K562 (cell line): ENCODE data around the gene PPP1R16B. TPM values are rescaled to one million over a fixed set of nuclear protein-coding genes. Genes with fewer than 3 reads are reported as not detected.

ENCODE experiments used
- ATAC-seq: fragments of 200-7000 bp; cut with Tn5 transposase; 3 replicates; pipeline ENCODE4 v1.9.1; 2020; ENCODE audit warnings: moderate library complexity
- BruUV-seq: library from RNA; stranded (reverse); fragments of 400-500 nt; replicated peaks from 2 replicates; lab custom pipeline; 2021; lab: Mats Ljungman, UMichigan
- CTCF ChIA-PET: fragments of 300-600 bp; formaldehyde crosslinking; extraction: SDS; loops from one replicate; lab custom pipeline; 2021; ENCODE audit warnings: low intra/inter-chr PET ratio; lab: Yijun Ruan, JAX
- POLR2A ChIA-PET: fragments of 300-600, 350-650 bp; sonication (Branson Sonifier 250); formaldehyde crosslinking; extraction: SDS; loops from one replicate; lab custom pipeline; 2021; ENCODE audit warnings: antibody characterized with exemption, inconsistent platforms; lab: Yijun Ruan, JAX
- DNase-seq, 4 experiments: peaks; one replicate each; pipeline versions ENCODE4 v3.0.0 to v3.0.0-alpha.2; 2011 to 2018; ENCODE audit warnings: low spot score in 3 of 4, mixed read lengths in 3 of 4; ENCODE audit errors: extremely low read depth in 1 of 4
- FAIRE-seq: peaks from 2 replicates; lab custom pipeline; 2011; peaks lifted over from hg19 to GRCh38; lab: Jason Lieb, UNC
- H2AFZ ChIP-seq: 2 replicates; pipeline ENCODE4 v1.6.0; 2011; ENCODE audit warnings: low read depth, low read length, control low read depth, inconsistent platforms
- H3K27ac ChIP-seq: fragments of 200-600 bp; 3 replicates; pipeline ENCODE4 v1.8.0; 2011; ENCODE audit warnings: low read depth, mild to moderate bottlenecking, control low read depth, inconsistent platforms, low read length, moderate library complexity, mixed read lengths; ENCODE audit errors: extremely low read depth
- H3K27me3 ChIP-seq, 2 experiments: fragments of 300-600 bp in 1 of 2; 2 replicates in 1 of 2; 3 replicates in 1 of 2; pipeline versions ENCODE4 v1.6.0 to v1.8.0; 2011; ENCODE audit warnings: inconsistent platforms in 2 of 2, low read length in 2 of 2, mild to moderate bottlenecking in 1 of 2, mixed read lengths in 1 of 2, moderate library complexity in 1 of 2; ENCODE audit not compliant: control insufficient read depth in 2 of 2, insufficient read depth in 2 of 2
- H3K36me3 ChIP-seq: fragments of 300-600 bp; 3 replicates; pipeline ENCODE4 v1.8.0; 2011; ENCODE audit warnings: mild to moderate bottlenecking, low read length, inconsistent platforms; ENCODE audit not compliant: control insufficient read depth, insufficient read depth
- H3K4me1 ChIP-seq, 2 experiments: fragments of 200-600 bp in 1 of 2; replicated peaks in 1 of 2; 2 replicates in 1 of 2; 3 replicates in 1 of 2; pipeline versions ENCODE4 v1.5.1 to v1.8.0; 2011; ENCODE audit warnings: inconsistent platforms in 2 of 2, low read length in 2 of 2, mild to moderate bottlenecking in 1 of 2, mixed read lengths in 1 of 2, moderate library complexity in 1 of 2; ENCODE audit not compliant: control insufficient read depth in 2 of 2, insufficient read depth in 2 of 2
- H3K4me2 ChIP-seq: 2 replicates; pipeline ENCODE4 v1.6.1; 2011; ENCODE audit warnings: low read length, control low read depth, inconsistent platforms, mixed read lengths; ENCODE audit not compliant: insufficient read depth
- H3K4me3 ChIP-seq: fragments of 200-600 bp; sonication (generic), shearing (Covaris generic); 2 replicates; pipeline ENCODE4 v1.5.1; 2016; ENCODE audit warnings: control low read depth, inconsistent platforms
- H3K79me2 ChIP-seq: fragments of 200-600 bp; 3 replicates; pipeline ENCODE4 v1.8.0; 2011; ENCODE audit warnings: low read length, inconsistent platforms; ENCODE audit not compliant: control insufficient read depth, insufficient read depth
- H3K9ac ChIP-seq, 2 experiments: 2 replicates each; pipeline versions ENCODE4 v1.6.0 to v1.6.1; 2011; ENCODE audit warnings: low read depth in 2 of 2, low read length in 2 of 2, control low read depth in 1 of 2, inconsistent platforms in 1 of 2, mild to moderate bottlenecking in 1 of 2, mixed read lengths in 1 of 2; ENCODE audit not compliant: insufficient read depth in 1 of 2
- H3K9me1 ChIP-seq: one replicate; pipeline ENCODE4 v1.6.0; 2011; ENCODE audit warnings: inconsistent platforms, mild to moderate bottlenecking, low read length, moderate library complexity; ENCODE audit not compliant: control insufficient read depth, insufficient read depth
- H3K9me3 ChIP-seq: replicated peaks from 2 replicates; pipeline ENCODE4 v1.5.1; 2011; ENCODE audit warnings: low read depth, low read length, inconsistent platforms; ENCODE audit not compliant: control insufficient read depth, insufficient read depth
- H4K20me1 ChIP-seq: replicated peaks from 2 replicates; pipeline ENCODE4 v1.6.1; 2011; ENCODE audit warnings: low read length, inconsistent platforms, mixed read lengths; ENCODE audit not compliant: control insufficient read depth, insufficient read depth
- BHLHE40 ChIP-seq: IDR thresholded peaks from 2 replicates; pipeline ENCODE4 v1.6.1; 2011; ENCODE audit warnings: low read length, improper control_type of control experiment
- C11orf30 ChIP-seq: fragments of 450-650 bp; IDR thresholded peaks from 2 replicates; pipeline ENCODE4 v1.6.1; 2016; ENCODE audit warnings: low read depth, mild to moderate bottlenecking
- HMBOX1 ChIP-seq: sonication (generic); IDR thresholded peaks from 2 replicates; pipeline ENCODE4 v1.6.1; 2016
- MCM5 ChIP-seq: fragments of 450-650 bp; IDR thresholded peaks from 2 replicates; pipeline ENCODE4 v1.6.1; 2016; ENCODE audit warnings: low read depth
- MEF2A ChIP-seq: IDR thresholded peaks from 2 replicates; pipeline ENCODE4 v1.6.1; 2011; ENCODE audit warnings: low read depth, mild to moderate bottlenecking, low read length, moderate library complexity; ENCODE audit not compliant: control insufficient read depth
- OTX1 ChIP-seq: fragments of 450-650 bp; formaldehyde crosslinking; IDR thresholded peaks from 2 replicates; pipeline ENCODE4 v1.4.0; 2022; ENCODE audit warnings: mild to moderate bottlenecking
- PTRF ChIP-seq: fragments of 450-650 bp; IDR thresholded peaks from 2 replicates; pipeline ENCODE4 v1.6.1; 2016; ENCODE audit warnings: mild to moderate bottlenecking, missing genetic modification characterization, missing compliant biosample characterization
- RAD51 ChIP-seq: fragments of 450-650 bp; IDR thresholded peaks from 2 replicates; pipeline ENCODE4 v1.7.1; 2016; ENCODE audit warnings: low read depth, mild to moderate bottlenecking, borderline replicate concordance
- RBBP5 ChIP-seq: fragments of 200-600 bp; sonication (generic); IDR thresholded peaks from 2 replicates; pipeline ENCODE4 v1.6.1; 2012; ENCODE audit warnings: borderline replicate concordance, mild to moderate bottlenecking, low read length, control low read depth, inconsistent platforms; ENCODE audit not compliant: insufficient read depth, poor library complexity, severe bottlenecking
- RBM17 ChIP-seq: fragments of 200-400 bp; formaldehyde crosslinking; IDR thresholded peaks from 2 replicates; pipeline ENCODE4 v1.6.1; 2017; ENCODE audit warnings: low read depth, mild to moderate bottlenecking, low read length, borderline replicate concordance
- SIN3A ChIP-seq, 2 experiments: fragments of 150-350 bp in 1 of 2; IDR thresholded peaks; 2 replicates each; pipeline ENCODE4 v1.6.1; 2011 to 2016; ENCODE audit warnings: borderline replicate concordance in 2 of 2, low read depth in 2 of 2, low read length in 2 of 2, mild to moderate bottlenecking in 2 of 2, moderate library complexity in 2 of 2; ENCODE audit not compliant: control insufficient read depth in 1 of 2
- SNAPC5 ChIP-seq: fragments of 250-450 bp; sonication (Bioruptor Pico); IDR thresholded peaks from 2 replicates; pipeline ENCODE4 v1.8.0; 2021; ENCODE audit warnings: moderate library complexity, mild to moderate bottlenecking, inconsistent platforms
- ZBTB8A ChIP-seq: fragments of 450-650 bp; IDR thresholded peaks from 2 replicates; pipeline ENCODE4 v1.6.1; 2018; ENCODE audit warnings: mild to moderate bottlenecking, moderate library complexity; ENCODE audit not compliant: partially characterized antibody
- ZNF785 ChIP-seq: fragments of 250-450 bp; sonication (Bioruptor Pico); IDR thresholded peaks from 2 replicates; pipeline ENCODE4 v1.4.0; 2020; ENCODE audit warnings: mild to moderate bottlenecking
- WGBS: fragments of 100-300 bp; shearing (Covaris generic); methylation state at CpG from one replicate; pipeline ENCODE4 v1.1.6; 2016; ENCODE audit warnings: low coverage, mixed read lengths; ENCODE audit not compliant: insufficient coverage; ENCODE audit errors: missing lambda C conversion rate; 5-methylcytosine and 5-hydroxymethylcytosine counted together
- in situ Hi-C: fragments of 300-500 bp; cut with MboI; formaldehyde crosslinking; loops from 4 replicates; pipeline ENCODE4 v1.15.0; 2018; ENCODE audit warnings: inconsistent platforms, mixed read lengths
- intact Hi-C: fragments of 100-400 bp; cut with micrococcal nuclease; formaldehyde crosslinking; loops from 2 replicates; pipeline ENCODE4 v1.14.2; 2022
- polyA plus RNA-seq, 8 experiments: library from polyadenylated mRNA; depleted of rRNA in 4 of 8; stranded (reverse) in 5 of 8; unstranded in 3 of 8; fragments of >200 nt; fragmentation: Nextera tagmentation in 2 of 8; fragmentation: Illumina TruSeq in 1 of 8; extraction: Ambion mirVana in 2 of 8; extraction: Trizol in 1 of 8; gene quantifications; 2 replicates each; pipeline versions ENCODE4 v1.2.1 to v1.2.3, GENCODE V29; 2011 to 2014; ENCODE audit warnings: inconsistent platforms in 1 of 8, missing spikeins in 1 of 8
- total RNA-seq, 7 experiments: library from RNA; depleted of rRNA in 6 of 7; stranded (reverse); fragments of >200 nt in 6 of 7; fragmentation: Illumina TruSeq in 2 of 7; extraction: Trizol in 2 of 7; gene quantifications; 2 replicates each; pipeline versions ENCODE4 v1.2.1 to v1.2.3, GENCODE V29; 2011 to 2021; ENCODE audit warnings: low replicate concordance in 1 of 7
- TF ChIP-seq, protein P1 (sequence below): fragments of 450-650 bp; formaldehyde crosslinking; IDR thresholded peaks from 2 replicates; pipeline ENCODE4 v1.4.0; 2022; ENCODE audit warnings: missing genetic modification characterization
- TF ChIP-seq, protein P2 (sequence below): fragments of 450-650 bp; conservative IDR thresholded peaks from 2 replicates; pipeline ENCODE4 v1.6.1; 2016; ENCODE audit warnings: missing genetic modification characterization, low read depth, mild to moderate bottlenecking, missing compliant biosample characterization, moderate library complexity
- TF ChIP-seq, protein P3 (sequence below): sonication (generic); formaldehyde crosslinking; IDR thresholded peaks from 2 replicates; pipeline ENCODE4 v1.8.0; 2023; ENCODE audit warnings: mild to moderate bottlenecking, missing genetic modification reagents

Gene PPP1R16B
- total and polyA plus RNA-seq, 9 of the 15 experiments (the other 6 are each of a cell fraction or from before 2014, with no cell fraction given) = 1.5 to 11.5 (median 6.8) TPM

- Histone ChIP-seq H3K9me3 (no peaks in the 10 kb centered on the region), H3K27me3 (no peaks in the 10 kb centered on the region), H3K4me2 (peak overlapping the region; percentile 100), H4K20me1 (peaks cover 33% of the 10 kb centered on the region), H3K27ac (peak overlapping the region; percentile 94), H2AFZ (peak overlapping the region; percentile 78; the same call in 1 of the 2 replicates), H3K9me1 (peaks cover 7% of the 10 kb centered on the region), H3K9ac (peak overlapping the region; percentile 91 to 99), H3K79me2 (peaks cover 59% of the 10 kb centered on the region), H3K4me1 (peaks cover 17 to 25% of the 10 kb centered on the region in 2 experiments; a peak in 4 of 5 replicates), H3K4me3 (peak overlapping the region; percentile 98), H3K36me3 (peaks cover 48% of the 10 kb centered on the region)
- ATAC-seq (no peak), FAIRE-seq (no peak), DNase-seq (peak in 1 of 4 experiments; percentile 30)
- intact Hi-C loops (loop anchor here (1.0 kb wide), 3 partner anchors 35 to 121 kb away; partner anchors contain the start of gene DHX35), in situ Hi-C loops (no loop called here)
- 1% methylated on average over 16 of the region's 27 CpGs for WGBS
- ChIA-PET CTCF (interaction anchor here (3.0 kb wide), 1 partner anchor 122 kb away, joined by 25 read pairs; no protein-coding TSS in a partner anchor), POLR2A (interaction anchor here (0.5 to 4.9 kb wide), 22 partner anchors 9 to 276 kb away, joined by 3 to 46 read pairs (median 6); partner anchors contain the start of gene DHX35)
- BruUV-seq = no TSS peak
- TF ChIP-seq C11orf30 (no peak), ZBTB8A (no peak), SNAPC5 (CRISPR knock-in tag) (no peak), BHLHE40 (no peak), MCM5 (no peak), RAD51 (no peak), RBM17 (no peak), HMBOX1 (no peak), SIN3A (IDR thresholded peaks at IDR 0.05; ENCODE audit: borderline replicate concordance in 2 of 2, control insufficient read depth in 1 of 2, low read depth in 2 of 2, low read length in 2 of 2) (peak in 1 of 2 experiments; percentile 23; a peak in 1 of 4 replicates), ZNF785 (CRISPR knock-in tag) (no peak), OTX1 (CRISPR knock-in tag) (no peak), RBBP5 (peak; percentile 28), PTRF (tag) (no peak), MEF2A (no peak)
- TF ChIP-seq, protein P1, sequence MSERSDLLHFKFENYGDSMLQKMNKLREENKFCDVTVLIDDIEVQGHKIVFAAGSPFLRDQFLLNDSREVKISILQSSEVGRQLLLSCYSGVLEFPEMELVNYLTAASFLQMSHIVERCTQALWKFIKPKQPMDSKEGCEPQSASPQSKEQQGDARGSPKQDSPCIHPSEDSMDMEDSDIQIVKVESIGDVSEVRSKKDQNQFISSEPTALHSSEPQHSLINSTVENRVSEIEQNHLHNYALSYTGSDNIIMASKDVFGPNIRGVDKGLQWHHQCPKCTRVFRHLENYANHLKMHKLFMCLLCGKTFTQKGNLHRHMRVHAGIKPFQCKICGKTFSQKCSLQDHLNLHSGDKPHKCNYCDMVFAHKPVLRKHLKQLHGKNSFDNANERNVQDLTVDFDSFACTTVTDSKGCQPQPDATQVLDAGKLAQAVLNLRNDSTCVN (CRISPR knock-in tag) = no peak
- TF ChIP-seq, protein P2, sequence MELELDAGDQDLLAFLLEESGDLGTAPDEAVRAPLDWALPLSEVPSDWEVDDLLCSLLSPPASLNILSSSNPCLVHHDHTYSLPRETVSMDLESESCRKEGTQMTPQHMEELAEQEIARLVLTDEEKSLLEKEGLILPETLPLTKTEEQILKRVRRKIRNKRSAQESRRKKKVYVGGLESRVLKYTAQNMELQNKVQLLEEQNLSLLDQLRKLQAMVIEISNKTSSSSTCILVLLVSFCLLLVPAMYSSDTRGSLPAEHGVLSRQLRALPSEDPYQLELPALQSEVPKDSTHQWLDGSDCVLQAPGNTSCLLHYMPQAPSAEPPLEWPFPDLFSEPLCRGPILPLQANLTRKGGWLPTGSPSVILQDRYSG (tag) = no peak
- TF ChIP-seq, protein P3, sequence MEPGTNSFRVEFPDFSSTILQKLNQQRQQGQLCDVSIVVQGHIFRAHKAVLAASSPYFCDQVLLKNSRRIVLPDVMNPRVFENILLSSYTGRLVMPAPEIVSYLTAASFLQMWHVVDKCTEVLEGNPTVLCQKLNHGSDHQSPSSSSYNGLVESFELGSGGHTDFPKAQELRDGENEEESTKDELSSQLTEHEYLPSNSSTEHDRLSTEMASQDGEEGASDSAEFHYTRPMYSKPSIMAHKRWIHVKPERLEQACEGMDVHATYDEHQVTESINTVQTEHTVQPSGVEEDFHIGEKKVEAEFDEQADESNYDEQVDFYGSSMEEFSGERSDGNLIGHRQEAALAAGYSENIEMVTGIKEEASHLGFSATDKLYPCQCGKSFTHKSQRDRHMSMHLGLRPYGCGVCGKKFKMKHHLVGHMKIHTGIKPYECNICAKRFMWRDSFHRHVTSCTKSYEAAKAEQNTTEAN = no peak
Observed at GRCh38 chr20:38926934-38927616, 121.6 kb downstream of the PPP1R16B start.
